GM18499 (cell line): ENCODE measurements around the gene BCL6B.
A peak's percentile ranks its signal among the peaks of the same experiment; 100 is the strongest.

Experiments
- ATAC-seq: cut with Tn5 transposase; IDR thresholded peaks from one replicate; pipeline ENCODE4 v1.9.1; 2021; ENCODE audit warnings: moderate number of reproducible peaks; ENCODE audit not compliant: insufficient read depth, unreplicated experiment

The BCL6B gene

GRCh38 chr17:7007143-7007542 is 15.7 kb upstream of the BCL6B start:
- ATAC-seq, result no peak

GRCh38 chr17:7010523-7010922 is 12.3 kb upstream of the BCL6B start:
- no peak for ATAC-seq

- ATAC-seq, result no peak
Measured at GRCh38 chr17:7011415-7011814, 11.4 kb upstream of the BCL6B start.

GRCh38 chr17:7011942-7012254 is 11.0 kb upstream of the BCL6B start:
- no peak for ATAC-seq

GRCh38 chr17:7014261-7014994 is 8.4 kb upstream of the BCL6B start:
- peak; percentile 62 for ATAC-seq

GRCh38 chr17:7014995-7015958 is 7.6 kb upstream of the BCL6B start:
- ATAC-seq, result peak; percentile 3

GRCh38 chr17:7016418-7016817 is 6.4 kb upstream of the BCL6B start:
- no peak for ATAC-seq

- ATAC-seq, result no peak
Measured at GRCh38 chr17:7016886-7017826, 5.7 kb upstream of the BCL6B start.

- ATAC-seq, result no peak
Measured at GRCh38 chr17:7017827-7018200, 5.0 kb upstream of the BCL6B start.

GRCh38 chr17:7018331-7018964 is 4.4 kb upstream of the BCL6B start:
- no peak for ATAC-seq

- no peak for ATAC-seq
Measured at GRCh38 chr17:7019367-7019766, 3.5 kb upstream of the BCL6B start.

- no peak for ATAC-seq
Measured at GRCh38 chr17:7019839-7020519, 2.9 kb upstream of the BCL6B start.

GRCh38 chr17:7020894-7021664 is 1.8 kb upstream of the BCL6B start:
- ATAC-seq, result no peak

GRCh38 chr17:7021993-7022778 is 664 bp upstream of the BCL6B start:
- peak; percentile 44 for ATAC-seq

- ATAC-seq, result no peak
Measured at GRCh38 chr17:7023576-7024401, 939 bp downstream of the BCL6B start.

GRCh38 chr17:7024402-7024785 is 1.5 kb downstream of the BCL6B start:
- ATAC-seq, result no peak

- no peak for ATAC-seq
Measured at GRCh38 chr17:7025245-7025644, 2.4 kb downstream of the BCL6B start.
